HG03439 (cell line): ENCODE results near the gene PLEKHD1.

Source experiments
- ATAC-seq: cut with Tn5 transposase; IDR thresholded peaks from one replicate; pipeline ENCODE4 v1.9.1; 2021; ENCODE audit warnings: mild to moderate bottlenecking, moderate library complexity; ENCODE audit not compliant: unreplicated experiment

The PLEKHD1 gene

GRCh38 chr14:69579476-69579875, 94.9 kb downstream of the PLEKHD1 start:
- ATAC-seq: no peak

- ATAC-seq: no peak
Observed at GRCh38 chr14:69580009-69580577, 95.6 kb downstream of the PLEKHD1 start.
